Hematopoietic multipotent progenitor cell (in vitro differentiated cells): ENCODE results near the gene TMEM233. TPM values are rescaled to one million over a fixed set of nuclear protein-coding genes. Genes with fewer than 3 reads are reported as not detected.
A peak's percentile ranks its signal among the peaks of the same experiment; 100 is the strongest.
"Not testable (repeated sequence)": the region's sequence is repeated elsewhere in the genome, so short reads cannot be mapped to it uniquely, and the experiment has no call there.

Source experiments
- DNase-seq, 3 donors: peaks; one replicate each; pipeline ENCODE4 v3.0.0-alpha.2; 2011 to 2015; ENCODE audit warnings: low read depth in 2 of 3, low spot score in 2 of 3
- total RNA-seq: library from RNA; depleted of rRNA; stranded (reverse); fragments of >200 nt; gene quantifications from one replicate; pipeline ENCODE4 v1.2.3, GENCODE V29; 2012

The TMEM233 gene
- total RNA-seq, 1 donor: not detected

DNA sequence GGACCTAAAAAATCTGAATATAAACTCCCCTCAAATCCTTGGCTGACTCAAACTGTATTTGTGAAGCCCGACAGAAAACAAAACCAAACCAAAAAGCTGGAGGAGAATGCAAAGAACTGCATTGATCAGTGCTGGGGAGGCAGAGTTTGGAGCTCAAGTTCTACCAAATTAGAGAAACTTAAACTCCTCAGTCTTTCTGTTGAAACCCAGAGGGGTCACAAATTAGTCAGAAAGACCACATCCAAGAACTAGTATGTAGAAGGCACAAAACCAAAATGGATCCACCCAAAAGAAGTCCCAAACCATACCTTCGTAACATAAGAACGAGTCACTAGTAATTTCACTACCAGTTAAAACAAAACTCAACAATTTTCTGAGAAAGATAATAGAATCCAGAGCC, 59.1 kb downstream of the TMEM233 start:
- no peak for DNase-seq

DNA sequence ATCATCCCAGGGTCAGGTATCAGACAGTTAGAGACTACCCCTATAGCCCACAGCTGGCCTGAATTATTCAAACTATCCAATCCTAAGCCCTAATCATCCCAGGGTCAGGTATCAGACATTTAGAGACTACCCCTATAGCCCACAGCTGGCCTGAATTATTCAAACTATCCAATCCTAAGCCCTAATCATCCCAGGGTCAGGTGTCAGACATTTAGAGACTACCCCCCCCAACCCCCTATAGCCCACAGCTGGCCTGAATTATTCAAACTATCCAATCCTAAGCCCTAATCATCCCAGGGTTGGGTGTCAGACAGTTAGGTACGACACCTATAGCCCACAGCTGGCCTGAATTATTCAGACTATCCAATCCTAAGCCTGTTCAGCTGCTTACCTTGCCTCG, 63.4 kb downstream of the TMEM233 start:
- not testable (repeated sequence) for DNase-seq

DNA sequence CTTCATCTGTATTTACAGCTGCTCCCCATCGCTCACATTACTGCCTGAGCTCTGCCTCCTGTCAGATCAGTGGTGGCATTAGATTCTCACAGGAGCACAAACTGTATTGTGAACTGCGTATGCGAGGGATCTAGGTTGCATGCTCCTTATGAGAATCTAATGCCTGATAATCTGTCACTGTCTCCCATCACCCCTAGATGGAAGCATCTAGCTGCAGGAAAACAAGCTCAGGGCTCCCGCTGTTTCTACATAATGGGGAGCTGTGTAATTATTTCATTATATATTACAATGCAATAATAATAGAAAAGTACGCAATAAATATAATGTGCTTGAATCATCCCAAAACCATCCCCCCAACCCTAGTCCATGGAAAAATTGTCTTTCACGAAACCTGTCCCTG, 64.6 kb downstream of the TMEM233 start:
- DNase-seq: not testable (repeated sequence)

DNA sequence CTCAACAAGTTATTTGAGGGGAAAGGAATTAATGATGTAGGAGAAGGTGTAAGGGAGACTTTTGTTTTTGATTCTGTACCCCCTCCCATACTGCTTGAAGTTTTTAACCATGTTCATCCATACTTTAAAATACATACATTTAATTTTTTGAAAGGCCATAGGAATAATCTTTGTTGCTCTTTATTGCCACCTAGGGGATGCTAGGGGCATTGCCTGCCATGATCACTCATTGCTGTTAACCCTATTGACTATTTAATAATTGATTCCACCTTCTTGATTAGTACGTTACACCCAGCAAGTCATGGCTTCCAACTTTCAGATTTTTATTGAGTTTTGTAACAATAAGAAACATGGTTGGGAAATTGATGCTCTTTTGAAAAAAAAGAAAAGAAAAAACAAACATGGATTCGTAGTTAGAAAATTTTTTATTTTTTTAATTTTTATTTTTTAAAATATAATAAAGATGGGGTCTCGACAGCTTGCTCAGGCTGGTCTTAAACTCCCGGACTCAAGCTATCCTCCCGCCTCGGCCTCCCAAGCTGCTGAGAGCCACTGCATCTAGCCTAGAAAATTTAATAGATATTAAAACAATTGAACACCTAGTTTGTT, 65.8 kb downstream of the TMEM233 start:
- DNase-seq: peak in 2 of 3 donors; percentile 24 to 62

DNA sequence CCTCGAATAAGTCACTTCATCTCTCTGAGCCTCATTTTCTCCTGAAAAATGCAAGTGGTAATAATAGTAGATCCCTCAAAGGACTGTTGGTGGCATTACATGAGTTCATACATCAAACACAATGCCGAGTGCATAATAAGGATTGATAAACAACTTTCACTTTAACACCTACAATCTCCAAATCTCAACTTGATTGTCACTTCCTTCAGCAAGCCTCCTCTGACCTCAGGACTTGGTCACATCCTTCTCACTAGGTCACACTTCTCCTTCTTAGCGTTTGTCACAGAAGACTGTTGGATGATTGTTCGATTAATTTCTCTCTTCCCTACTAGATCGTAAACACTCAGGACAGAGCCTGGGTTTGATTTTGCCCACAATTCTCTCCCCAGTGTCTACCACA, 66.5 kb downstream of the TMEM233 start:
- peak in 1 of 3 donors; percentile 42 for DNase-seq

DNA sequence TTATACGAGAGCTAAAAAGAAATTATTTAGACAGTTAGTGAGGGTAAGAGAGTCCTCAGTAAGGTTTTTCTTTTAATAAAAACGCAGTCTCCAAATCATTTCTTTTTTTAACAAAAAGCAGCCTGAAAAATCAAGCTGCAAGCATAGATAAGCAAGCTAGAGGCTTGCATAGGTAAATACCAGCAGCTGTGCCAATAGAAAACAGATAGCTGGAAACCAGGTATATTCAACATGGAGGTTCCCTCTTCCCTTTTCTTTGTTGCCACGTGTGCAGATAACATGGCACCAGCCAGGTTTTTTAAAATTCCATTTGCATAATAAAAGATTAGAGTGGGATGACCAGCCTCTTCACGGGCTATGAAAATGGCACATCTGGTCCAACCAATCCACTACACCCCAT, 68.3 kb downstream of the TMEM233 start:
- DNase-seq: no peak

DNA sequence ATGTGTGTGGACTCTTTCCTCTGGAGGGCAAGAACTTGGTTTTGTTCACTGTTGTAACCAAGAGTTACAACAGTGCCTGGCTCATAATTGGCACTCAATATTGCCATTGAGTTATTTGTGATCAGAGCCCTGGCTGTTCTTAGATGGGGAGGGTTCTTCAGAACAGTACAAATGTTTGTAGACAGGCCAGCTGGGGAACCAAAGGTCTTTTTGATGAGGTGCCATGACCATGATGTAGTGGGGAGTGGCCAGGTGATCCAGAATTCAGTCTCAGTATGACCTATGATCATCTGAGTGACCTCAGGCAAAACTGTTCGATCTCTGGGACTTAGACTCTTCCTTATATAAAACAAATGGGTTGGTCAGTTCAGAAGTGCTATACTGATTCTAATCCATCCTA, 71.1 kb downstream of the TMEM233 start:
- no peak for DNase-seq

DNA sequence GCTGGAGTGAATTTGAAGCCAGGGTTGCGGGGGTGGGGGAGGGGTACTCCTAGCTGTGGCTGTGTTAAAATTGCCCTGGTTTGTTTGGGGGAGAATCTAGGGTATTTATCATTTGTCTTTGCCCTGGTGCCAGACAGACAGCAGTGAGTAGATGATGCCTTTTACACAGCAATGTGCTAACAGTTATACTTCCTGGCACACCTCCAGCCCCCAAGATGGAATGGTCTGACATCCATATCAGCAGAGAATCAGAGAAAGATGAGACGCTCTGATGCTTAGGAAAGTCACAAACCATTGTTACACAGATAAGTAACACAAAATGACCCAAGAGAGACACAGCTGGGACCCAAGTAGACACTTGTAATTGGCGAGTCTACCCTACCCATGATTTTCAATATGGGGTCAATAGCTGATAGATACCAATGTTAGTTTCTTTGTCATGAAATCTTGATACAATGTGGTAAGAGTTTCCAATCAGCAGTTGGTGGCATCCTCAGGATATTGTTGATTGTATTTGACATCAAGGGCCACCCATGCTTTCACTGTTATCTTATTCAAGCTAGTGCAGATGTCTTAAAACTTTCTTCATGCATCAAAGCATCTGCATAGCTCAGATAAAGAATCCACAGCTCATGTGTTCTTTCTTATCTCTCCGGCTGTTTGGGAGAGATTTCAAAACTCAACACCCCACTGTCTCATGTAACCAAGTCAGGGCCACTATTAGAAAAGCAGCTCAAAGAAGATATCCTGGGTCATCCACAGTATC, 71.8 kb downstream of the TMEM233 start:
- DNase-seq: peak in 2 of 3 donors; percentile 58 to 77

DNA sequence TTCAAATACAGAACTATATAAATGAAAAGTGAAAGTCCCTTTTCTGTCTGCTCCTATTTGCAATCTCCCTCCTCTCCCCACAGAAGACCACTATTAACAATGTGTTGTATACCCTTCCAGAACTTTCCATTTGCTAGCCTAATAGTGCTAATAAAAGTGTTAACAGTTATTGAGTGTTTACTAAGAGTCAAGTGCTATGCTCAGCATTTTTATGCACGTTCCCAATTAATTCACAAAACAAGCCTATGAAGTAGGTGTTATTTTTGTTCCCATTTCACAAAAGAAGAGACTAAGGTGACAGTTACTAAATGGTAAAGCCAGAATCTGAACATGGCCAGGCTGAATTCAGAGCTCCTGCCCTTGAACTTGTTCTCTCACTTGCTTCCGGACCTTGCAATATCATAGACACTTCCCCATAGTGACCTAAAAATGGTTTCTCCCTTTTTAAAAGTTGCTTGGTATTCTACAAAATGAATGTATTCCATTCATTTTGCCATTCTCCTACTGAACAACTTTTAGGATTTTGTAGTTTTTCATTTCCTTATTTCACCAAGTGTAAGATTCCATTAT, 72.7 kb downstream of the TMEM233 start:
- DNase-seq: peak in 2 of 3 donors; percentile 12 to 36

DNA sequence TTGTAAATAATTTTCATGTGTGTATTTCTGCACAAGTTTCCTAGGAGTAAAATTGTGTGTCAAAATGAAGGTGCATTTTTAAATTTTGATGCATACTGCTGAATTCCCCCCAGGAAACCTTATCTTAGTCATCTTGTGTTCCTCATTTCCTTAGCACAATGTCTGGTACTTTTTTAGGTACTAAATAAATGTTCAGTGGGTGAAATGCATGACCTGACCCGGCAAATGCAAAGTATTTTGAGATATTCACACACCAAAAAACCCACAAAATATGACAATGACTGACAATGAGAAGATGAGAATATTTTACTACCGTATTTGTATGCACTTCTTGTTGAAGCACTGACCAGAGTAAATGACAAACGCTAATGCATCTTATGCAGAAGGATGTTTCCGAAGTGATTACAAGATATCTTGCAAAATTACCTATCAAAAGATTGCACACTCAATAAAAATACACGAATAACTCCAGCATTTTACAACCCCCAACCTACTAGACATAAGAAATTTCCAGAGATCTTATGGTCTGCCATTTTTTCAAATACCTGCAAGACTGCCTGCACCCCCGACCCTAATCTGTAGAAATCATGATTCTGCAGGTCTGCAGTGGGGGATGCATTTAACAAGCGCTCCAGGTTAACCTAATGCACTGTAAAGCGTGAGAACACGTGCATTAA, 73.5 kb downstream of the TMEM233 start:
- DNase-seq: peak in 1 of 3 donors; percentile 19

DNA sequence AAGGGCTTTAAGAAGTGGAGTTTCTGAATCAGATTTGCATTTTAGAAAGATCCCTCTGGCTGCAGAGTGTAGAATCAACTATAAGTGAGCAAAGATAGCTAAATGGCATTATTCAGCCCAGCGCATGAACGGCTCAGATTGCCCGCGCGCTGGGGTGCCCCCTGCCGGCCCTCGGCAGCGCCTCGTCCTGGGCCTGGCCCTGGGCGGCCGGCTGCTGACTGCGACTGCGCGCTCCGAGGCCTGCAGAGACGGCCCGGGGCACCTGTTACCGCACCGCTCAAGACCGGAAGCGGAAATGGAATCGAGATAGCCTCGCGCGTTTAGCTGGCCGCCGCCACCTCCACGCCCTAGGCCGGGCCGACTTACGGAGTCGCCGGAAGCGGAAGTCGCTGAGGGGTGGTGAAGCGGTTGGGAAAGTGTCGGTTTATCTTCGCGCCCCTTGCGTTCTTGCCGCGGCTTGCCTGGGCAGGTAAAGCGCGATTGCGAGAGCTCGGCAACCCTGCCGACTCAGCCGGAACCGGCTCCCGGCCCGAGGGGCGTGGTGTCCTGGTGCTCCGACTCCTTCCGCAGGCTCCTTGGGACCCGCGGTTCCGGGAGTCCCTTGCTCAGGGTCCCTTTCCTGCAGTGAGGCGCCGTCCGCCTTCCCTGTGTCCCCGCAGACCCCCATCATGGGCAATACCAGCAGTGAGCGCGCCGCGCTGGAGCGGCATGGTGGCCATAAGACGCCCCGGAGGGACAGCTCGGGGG, 74.2 kb downstream of the TMEM233 start, which contains the start of gene PRKAB1:
Gene PRKAB1 (plus strand): TSS at position 557 of the 747 bp plus-strand sequence. CDS start 112 bp downstream, at position 669.
- peak; percentile 92 to 98 (median 98) for DNase-seq

DNA sequence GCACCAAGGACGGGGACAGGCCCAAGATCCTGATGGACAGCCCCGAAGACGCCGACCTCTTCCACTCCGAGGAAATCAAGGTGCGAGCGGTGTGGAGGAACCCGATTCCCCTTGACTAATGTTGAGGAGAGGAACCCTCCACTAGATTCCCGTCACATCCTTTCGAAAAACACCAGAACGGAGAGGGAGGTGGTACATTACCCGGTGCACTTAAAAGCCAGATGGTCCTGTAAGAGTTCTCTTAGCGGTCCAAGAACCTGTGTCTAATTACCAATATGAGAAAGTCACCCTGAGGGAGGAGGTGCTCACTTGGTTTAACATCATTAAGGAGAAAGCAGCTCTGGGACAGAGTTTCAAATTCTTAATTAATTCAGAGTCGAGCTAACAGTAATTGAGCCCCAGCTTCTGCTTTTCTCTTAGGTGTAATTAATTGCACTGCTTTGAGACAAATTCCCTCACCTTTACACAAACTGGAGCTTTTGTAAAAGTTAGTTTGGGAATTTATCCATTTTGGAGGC, 74.8 kb downstream of the TMEM233 start:
- DNase-seq: peak in 1 of 3 donors; percentile 32

DNA sequence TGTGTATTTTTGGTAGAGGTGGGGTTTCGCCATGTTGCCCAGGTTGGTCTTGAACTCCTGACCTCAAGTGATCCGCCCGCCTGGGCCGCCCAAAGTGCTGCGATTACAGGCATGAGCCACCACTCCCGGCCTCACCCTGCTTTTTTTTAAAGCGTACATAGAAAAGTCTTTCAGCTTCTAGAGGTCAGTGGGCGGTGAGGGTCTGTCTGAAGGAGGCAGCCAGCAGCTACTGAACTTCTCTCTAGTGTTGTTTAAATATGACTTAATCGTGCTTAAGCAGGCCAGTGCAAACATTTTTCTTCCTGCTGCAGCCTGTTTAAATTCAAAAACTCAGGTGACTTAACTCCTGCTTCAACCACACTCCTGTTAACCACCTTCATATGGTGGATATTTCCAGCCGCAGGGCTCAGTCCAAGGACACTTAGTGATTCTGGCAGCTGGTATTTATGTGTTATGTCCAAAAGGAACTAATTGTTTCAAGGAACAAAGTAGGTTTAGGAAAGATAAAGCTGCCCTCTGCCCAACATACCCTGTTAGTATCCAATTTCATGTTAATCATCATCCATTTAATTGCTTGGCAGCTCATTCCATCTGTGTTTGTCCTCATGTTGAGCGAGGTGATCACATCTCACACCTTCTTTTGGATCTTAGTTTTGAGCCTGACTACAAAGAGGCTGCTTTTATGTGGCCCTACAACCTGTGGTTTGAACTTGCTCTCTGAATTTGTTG, 76.3 kb downstream of the TMEM233 start:
- no peak for DNase-seq

DNA sequence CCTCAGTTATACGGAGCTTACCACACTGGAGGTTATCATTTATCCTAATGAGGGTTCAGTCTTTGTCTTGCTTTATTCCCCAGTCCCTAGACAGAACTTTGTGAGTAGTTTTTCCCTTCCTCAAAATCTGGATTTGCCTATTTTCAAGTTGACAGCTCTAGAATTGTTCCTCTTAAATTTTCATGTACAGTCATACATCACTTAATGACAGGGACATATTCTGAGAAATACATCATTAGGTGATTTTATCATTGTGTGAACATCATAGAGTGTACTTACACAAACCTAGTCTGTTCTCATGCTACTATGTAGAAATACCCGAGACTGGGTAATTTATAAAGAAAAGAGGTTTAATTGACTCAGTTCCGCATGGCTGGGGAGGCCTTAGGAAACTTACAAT, 77.5 kb downstream of the TMEM233 start:
- no peak for DNase-seq

DNA sequence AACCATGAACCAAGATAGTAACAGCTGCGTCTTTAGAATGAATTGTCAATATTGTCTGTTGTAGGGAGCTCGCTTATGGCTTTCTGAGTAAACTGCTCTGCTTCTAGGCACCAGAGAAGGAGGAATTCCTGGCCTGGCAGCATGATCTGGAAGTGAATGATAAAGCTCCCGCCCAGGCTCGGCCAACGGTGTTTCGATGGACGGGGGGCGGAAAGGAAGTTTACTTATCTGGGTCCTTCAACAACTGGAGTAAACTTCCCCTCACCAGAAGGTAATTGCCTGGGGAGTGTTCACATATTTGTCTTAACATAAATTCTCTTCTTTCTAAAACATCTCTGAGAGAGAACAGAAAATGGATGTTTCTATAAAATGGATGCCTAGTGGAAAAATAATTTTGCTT, 78.6 kb downstream of the TMEM233 start:
- no peak for DNase-seq

DNA sequence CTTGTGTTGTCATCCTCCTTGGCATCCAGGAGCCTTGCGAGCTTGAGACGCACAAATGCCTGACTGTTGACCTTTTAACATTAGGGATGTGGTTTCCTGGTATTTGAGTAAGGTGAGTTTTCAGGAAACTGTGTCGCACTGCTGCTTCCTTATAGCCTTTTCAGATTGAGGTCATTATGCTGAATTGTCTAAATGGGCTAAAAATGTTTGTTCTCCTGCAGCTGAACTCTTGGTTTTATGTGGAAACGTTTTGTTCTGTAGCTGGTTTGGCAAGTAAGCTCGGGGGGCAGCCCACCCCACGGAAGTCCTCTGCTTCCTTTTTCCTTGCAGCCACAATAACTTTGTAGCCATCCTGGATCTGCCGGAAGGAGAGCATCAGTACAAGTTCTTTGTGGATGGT, 80.1 kb downstream of the TMEM233 start:
- DNase-seq: peak in 2 of 3 donors; percentile 32 to 41

DNA sequence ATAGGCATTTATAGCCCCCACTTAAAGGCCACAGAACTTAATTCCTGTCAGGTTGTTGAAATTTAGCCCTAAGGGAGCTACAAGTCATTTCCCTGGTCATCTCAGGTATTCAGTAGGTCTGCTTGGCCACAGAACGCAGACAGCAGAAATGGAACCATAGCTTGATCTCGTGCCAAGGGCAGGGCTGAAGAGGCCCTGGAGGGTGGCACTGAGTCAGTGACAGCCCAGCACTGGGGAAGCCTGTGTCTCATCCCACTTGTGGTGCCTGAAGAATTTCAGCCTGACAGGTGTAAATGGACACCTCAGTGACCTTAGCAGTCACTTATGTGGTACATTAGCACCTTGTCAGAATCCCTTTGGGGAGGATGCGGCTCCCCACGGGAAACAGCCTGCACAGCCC, 81.0 kb downstream of the TMEM233 start:
- DNase-seq: no peak

DNA sequence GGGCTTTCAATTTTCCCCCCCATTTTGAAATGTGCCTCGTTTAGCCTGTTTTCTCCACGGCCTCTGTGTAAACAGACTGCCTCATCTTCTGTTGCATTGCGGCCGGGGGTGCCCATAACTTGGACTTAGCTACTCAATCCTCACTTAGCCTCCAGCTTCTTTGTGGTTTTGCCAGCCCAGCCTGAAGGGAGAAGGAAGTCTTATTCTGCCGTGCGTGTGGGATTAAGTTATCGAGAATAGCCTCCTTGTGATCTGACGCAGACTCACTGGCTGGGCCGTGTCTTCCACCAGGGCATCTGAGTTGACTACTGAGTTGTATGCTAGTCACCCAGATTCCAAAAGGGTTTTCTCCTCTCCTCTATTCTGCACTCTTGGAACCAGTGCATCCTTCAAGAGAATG, 82.4 kb downstream of the TMEM233 start:
- no peak for DNase-seq

DNA sequence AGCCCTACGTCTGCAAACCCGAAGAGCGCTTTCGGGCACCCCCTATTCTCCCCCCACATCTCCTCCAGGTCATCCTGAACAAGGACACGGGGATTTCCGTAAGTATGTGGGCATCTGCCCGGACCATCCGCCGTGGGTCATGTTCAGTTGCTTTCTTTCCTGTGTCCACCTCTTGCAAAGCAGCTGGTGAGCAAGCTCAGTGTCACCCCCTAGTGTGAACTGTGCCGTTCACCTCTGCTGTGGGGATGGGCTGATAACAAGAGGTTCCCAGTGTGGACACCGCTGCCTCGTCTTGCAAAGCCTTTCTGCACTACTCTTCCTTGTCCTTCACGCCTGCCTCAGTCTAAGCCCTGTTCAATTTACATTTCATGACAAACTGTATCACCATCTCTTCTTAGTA, 83.0 kb downstream of the TMEM233 start:
- no peak for DNase-seq

DNA sequence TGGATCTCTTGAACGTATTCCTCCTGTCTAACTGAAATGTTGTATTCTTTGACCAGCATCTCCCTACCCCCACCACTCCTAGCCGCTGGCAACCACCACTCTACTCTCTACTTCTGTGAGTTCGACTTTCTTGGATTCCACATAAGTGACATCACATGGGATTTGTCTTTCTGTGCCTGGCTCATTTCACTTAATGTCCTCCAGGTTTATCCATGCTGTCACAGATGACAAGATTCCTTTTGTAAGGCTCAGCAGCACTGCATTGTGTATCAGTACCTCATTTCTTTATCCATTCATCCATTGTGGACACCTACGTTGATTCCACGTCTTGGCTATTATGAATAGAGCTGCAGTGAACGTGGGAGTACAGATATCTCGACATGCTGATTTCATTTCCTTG, 84.9 kb downstream of the TMEM233 start:
- DNase-seq: no peak
